GM19328 (cell line): ENCODE measurements around the gene CHCHD3.
"Not testable (repeated sequence)": the region's sequence is repeated elsewhere in the genome, so short reads cannot be mapped to it uniquely, and the experiment has no call there.

Experiments used
- ATAC-seq: cut with Tn5 transposase; IDR thresholded peaks from one replicate; pipeline ENCODE4 v1.9.1; 2021; ENCODE audit warnings: mild to moderate bottlenecking, moderate library complexity; ENCODE audit not compliant: unreplicated experiment

CHCHD3 gene

GRCh38 chr7:132965951-132966350 lies 115.9 kb downstream of the CHCHD3 start:
- no peak for ATAC-seq

GRCh38 chr7:132964876-132965275 lies 117.0 kb downstream of the CHCHD3 start:
- ATAC-seq: no peak

GRCh38 chr7:132959891-132960290 lies 122.0 kb downstream of the CHCHD3 start:
- no peak for ATAC-seq

- ATAC-seq: no peak
Observed at GRCh38 chr7:132956556-132956955, 125.3 kb downstream of the CHCHD3 start.

GRCh38 chr7:132953468-132953867 lies 128.4 kb downstream of the CHCHD3 start:
- ATAC-seq: no peak

GRCh38 chr7:132950725-132951124 lies 131.2 kb downstream of the CHCHD3 start:
- ATAC-seq: no peak

GRCh38 chr7:132947011-132947410 lies 134.9 kb downstream of the CHCHD3 start:
- no peak for ATAC-seq

GRCh38 chr7:132944774-132945173 lies 137.1 kb downstream of the CHCHD3 start:
- ATAC-seq: no peak

GRCh38 chr7:132943645-132944044 lies 138.2 kb downstream of the CHCHD3 start:
- ATAC-seq: no peak

- no peak for ATAC-seq
Observed at GRCh38 chr7:132942701-132943100, 139.2 kb downstream of the CHCHD3 start.

GRCh38 chr7:132941905-132942304 lies 140.0 kb downstream of the CHCHD3 start:
- no peak for ATAC-seq

GRCh38 chr7:132941428-132941827 lies 140.5 kb downstream of the CHCHD3 start:
- no peak for ATAC-seq

- no peak for ATAC-seq
Observed at GRCh38 chr7:132940084-132940483, 141.8 kb downstream of the CHCHD3 start.

- ATAC-seq: no peak
Observed at GRCh38 chr7:132939495-132939894, 142.4 kb downstream of the CHCHD3 start.

GRCh38 chr7:132937286-132937685 lies 144.6 kb downstream of the CHCHD3 start:
- no peak for ATAC-seq

- ATAC-seq: no peak
Observed at GRCh38 chr7:132935608-132936007, 146.3 kb downstream of the CHCHD3 start.

- ATAC-seq: no peak
Observed at GRCh38 chr7:132934017-132934416, 147.9 kb downstream of the CHCHD3 start.

- no peak for ATAC-seq
Observed at GRCh38 chr7:132933072-132933458, 148.8 kb downstream of the CHCHD3 start.

GRCh38 chr7:132932296-132933071 lies 149.4 kb downstream of the CHCHD3 start:
- ATAC-seq: no peak

GRCh38 chr7:132930881-132931280 lies 151.0 kb downstream of the CHCHD3 start:
- no peak for ATAC-seq

- not testable (repeated sequence) for ATAC-seq
Observed at GRCh38 chr7:132929944-132930343, 151.9 kb downstream of the CHCHD3 start.

- ATAC-seq: no peak
Observed at GRCh38 chr7:132919771-132920170, 162.1 kb downstream of the CHCHD3 start.

- no peak for ATAC-seq
Observed at GRCh38 chr7:132915647-132916046, 166.2 kb downstream of the CHCHD3 start.
